GM19025 (cell line): Measurements from ENCODE around the gene APCDD1L.
"Not testable (repeated sequence)": the region's sequence is repeated elsewhere in the genome, so short reads cannot be mapped to it uniquely, and the experiment has no call there.

Experiments
- ATAC-seq: cut with Tn5 transposase; IDR thresholded peaks from one replicate; pipeline ENCODE4 v1.9.1; 2021; ENCODE audit warnings: mild to moderate bottlenecking, low read depth, moderate library complexity; ENCODE audit not compliant: unreplicated experiment

Gene APCDD1L

GRCh38 chr20:58545565-58546415 lies 30.6 kb upstream of the APCDD1L start:
- ATAC-seq = no peak

- ATAC-seq = no peak
Observed at GRCh38 chr20:58544891-58545290, 29.7 kb upstream of the APCDD1L start.

- ATAC-seq = no peak
Observed at GRCh38 chr20:58544286-58544685, 29.1 kb upstream of the APCDD1L start.

- no peak for ATAC-seq
Observed at GRCh38 chr20:58543274-58543673, 28.1 kb upstream of the APCDD1L start.

GRCh38 chr20:58542411-58543095 lies 27.4 kb upstream of the APCDD1L start:
- ATAC-seq = no peak

GRCh38 chr20:58542034-58542410 lies 26.8 kb upstream of the APCDD1L start:
- not testable (repeated sequence) for ATAC-seq

GRCh38 chr20:58538752-58539151 lies 23.6 kb upstream of the APCDD1L start:
- no peak for ATAC-seq

GRCh38 chr20:58537831-58538230 lies 22.6 kb upstream of the APCDD1L start:
- ATAC-seq = no peak

- no peak for ATAC-seq
Observed at GRCh38 chr20:58536289-58536688, 21.1 kb upstream of the APCDD1L start.

- ATAC-seq = no peak
Observed at GRCh38 chr20:58531657-58532056, 16.5 kb upstream of the APCDD1L start.

GRCh38 chr20:58531063-58531462 lies 15.9 kb upstream of the APCDD1L start:
- ATAC-seq = no peak

- no peak for ATAC-seq
Observed at GRCh38 chr20:58528412-58528811, 13.2 kb upstream of the APCDD1L start.

- no peak for ATAC-seq
Observed at GRCh38 chr20:58526411-58526810, 11.2 kb upstream of the APCDD1L start.

- no peak for ATAC-seq
Observed at GRCh38 chr20:58524814-58525213, 9.6 kb upstream of the APCDD1L start.

GRCh38 chr20:58523971-58524315 lies 8.7 kb upstream of the APCDD1L start:
- no peak for ATAC-seq

- ATAC-seq = no peak
Observed at GRCh38 chr20:58523072-58523970, 8.1 kb upstream of the APCDD1L start.

- no peak for ATAC-seq
Observed at GRCh38 chr20:58522666-58523065, 7.5 kb upstream of the APCDD1L start.

GRCh38 chr20:58521763-58522162 lies 6.6 kb upstream of the APCDD1L start:
- ATAC-seq = no peak

GRCh38 chr20:58519940-58520712 lies 4.9 kb upstream of the APCDD1L start:
- ATAC-seq = no peak

GRCh38 chr20:58518896-58519593 lies 3.8 kb upstream of the APCDD1L start:
- ATAC-seq = no peak
